ENCODE measurements around the gene ANKRD23. TPM values are rescaled to one million over a fixed set of nuclear protein-coding genes. Genes with fewer than 3 reads are reported as not detected.

The ANKRD23 gene
- total and polyA plus RNA-seq, 2 of the 13 experiments (the other 11 are each of a cell fraction or from before 2014, with no cell fraction given): 1.5 to 1.6 TPM

- TF ChIP-seq ZNF142 (CRISPR knock-in tag; IDR thresholded peaks at IDR 0.05) (peak; percentile 96), HNF4A (CRISPR knock-in tag; IDR thresholded peaks at IDR 0.05) (0 out of 2 replicates have a peak, but pooled peaks have one; percentile 9), ZNF879 (CRISPR knock-in tag; IDR thresholded peaks at IDR 0.05) (peak; percentile 91; the same call in 1 of the 2 replicates), DR1 (CRISPR knock-in tag; IDR thresholded peaks at IDR 0.05) (peak; percentile 71), HOXA7 (CRISPR knock-in tag; IDR thresholded peaks at IDR 0.05) (no peak), SMARCC2 (IDR thresholded peaks at IDR 0.05) (no peak), SOX13 (IDR thresholded peaks at IDR 0.05) (0 out of 2 replicates have a peak, but pooled peaks have one; percentile 17), SOX13 (CRISPR knock-in tag; conservative IDR thresholded peaks at IDR 0.05 in 1 of 2, IDR thresholded peaks at IDR 0.05 in 1 of 2) (peak in 1 of 2 experiments; percentile 53; a peak in 2 of 4 replicates), HNRNPK (IDR thresholded peaks at IDR 0.05; ENCODE audit: low read depth, low read length, poor library complexity, severe bottlenecking) (peak; percentile 85), ZNF543 (CRISPR knock-in tag; IDR thresholded peaks at IDR 0.05) (peak; percentile 97; the same call in 1 of the 2 replicates), ZNF747 (CRISPR knock-in tag; IDR thresholded peaks at IDR 0.05; ENCODE audit: borderline replicate concordance) (peak; percentile 98), NFATC3 (CRISPR knock-in tag; IDR thresholded peaks at IDR 0.05) (no peak), ZNF629 (CRISPR knock-in tag; conservative IDR thresholded peaks at IDR 0.05) (no peak; the same call in 1 of the 2 replicates), SATB2 (CRISPR knock-in tag; IDR thresholded peaks at IDR 0.05) (peak; percentile 74; the same call in 1 of the 2 replicates), ZKSCAN5 (CRISPR knock-in tag; IDR thresholded peaks at IDR 0.05) (peak; percentile 60), MLX (CRISPR knock-in tag; IDR thresholded peaks at IDR 0.05) (no peak), EED (CRISPR knock-in tag; IDR thresholded peaks at IDR 0.05) (peak; percentile 89), ZBTB14 (CRISPR knock-in tag; IDR thresholded peaks at IDR 0.05) (no peak; the same call in 1 of the 2 replicates), RNF2 (conservative IDR thresholded peaks at IDR 0.05; ENCODE audit: low read depth) (peak; percentile 91; the same call in 1 of the 2 replicates), JARID2 (CRISPR knock-in tag; IDR thresholded peaks at IDR 0.05; ENCODE audit: insufficient replicate concordance) (no peak), CHD2 (IDR thresholded peaks at IDR 0.05; ENCODE audit: low read depth, low read length) (peak; percentile 74; the same call in 1 of the 2 replicates), MZF1 (CRISPR knock-in tag; IDR thresholded peaks at IDR 0.05; ENCODE audit: borderline replicate concordance) (peak; percentile 86; the same call in 1 of the 2 replicates), TEAD2 (CRISPR knock-in tag; IDR thresholded peaks at IDR 0.05) (0 out of 2 replicates have a peak, but pooled peaks have one; percentile 47)
Measured at GRCh38 chr2:96857667-96858372, 14.0 kb upstream of the ANKRD23 start, which contains the start of gene ANKRD39 (continued).

Measured in HepG2 (cell line).